ENCODE measurements around the gene SHBG. TPM values are rescaled to one million over a fixed set of nuclear protein-coding genes. Genes with fewer than 3 reads are reported as not detected.

Gene SHBG
- total RNA-seq (ENCODE audit: low replicate concordance) = 2.0 and 3.0 TPM in 2 replicates
- long read RNA-seq, partial matches to known transcripts = 0 of 5 reads
- long read RNA-seq, other reads (novel, unspliced or antisense) = 2 of 5 reads

- TF ChIP-seq CTCF (conservative IDR thresholded peaks at IDR 0.05) = no peak
- Mint-ChIP-seq H3K36me3 (peaks cover 4% of the 10 kb centered on the region), H3K27ac (peak within 1 kb of the TSS; percentile 82), H3K4me3 (peak within 1 kb of the TSS; percentile 6), H3K4me1 (ENCODE audit: unreplicated experiment) (peaks cover 5% of the 10 kb centered on the region), H3K27me3 (no peaks in the 10 kb centered on the region), H3K9me3 (no peaks in the 10 kb centered on the region)
- no peak for DNase-seq (ENCODE audit: extremely low spot score, unreplicated experiment)
Observed at GRCh38 chr17:7629939-7630571, at the start of gene SHBG. SHBG (plus strand) TSS chr17:7630135; CDS start chr17:7630173, 38 bp downstream.

GRCh38 chr17:7580604-7581575 lies 49.0 kb upstream of the SHBG start:
- peak overlapping the region; percentile 100 for H3K27ac Mint-ChIP-seq
- no peaks in the 10 kb centered on the region for H3K27me3 Mint-ChIP-seq
- peaks cover 64% of the 10 kb centered on the region for H3K4me1 Mint-ChIP-seq (ENCODE audit: unreplicated experiment)
- H3K4me3 Mint-ChIP-seq = peak overlapping the region; percentile 57
- H3K36me3 Mint-ChIP-seq = peaks cover 34% of the 10 kb centered on the region
- DNase-seq (ENCODE audit: extremely low spot score, unreplicated experiment) = no peak
- TF ChIP-seq CTCF (conservative IDR thresholded peaks at IDR 0.05) = no peak
- no peaks in the 10 kb centered on the region for H3K9me3 Mint-ChIP-seq

- no peak for TF ChIP-seq CTCF (conservative IDR thresholded peaks at IDR 0.05)
- Mint-ChIP-seq H3K27me3 (no peaks in the 10 kb centered on the region), H3K4me3 (peak overlapping the region; percentile 69), H3K9me3 (no peaks in the 10 kb centered on the region), H3K4me1 (ENCODE audit: unreplicated experiment) (peaks cover 59% of the 10 kb centered on the region), H3K36me3 (peaks cover 25% of the 10 kb centered on the region), H3K27ac (peak overlapping the region; percentile 100)
- no peak for DNase-seq (ENCODE audit: extremely low spot score, unreplicated experiment)
Observed at GRCh38 chr17:7582396-7583252, 47.3 kb upstream of the SHBG start.

- Mint-ChIP-seq H3K27ac (peak within 1 kb of the TSS; percentile 100), H3K36me3 (peaks cover 19% of the 10 kb centered on the region), H3K27me3 (no peaks in the 10 kb centered on the region), H3K4me1 (ENCODE audit: unreplicated experiment) (peaks cover 52% of the 10 kb centered on the region), H3K4me3 (peak within 1 kb of the TSS; percentile 99), H3K9me3 (no peaks in the 10 kb centered on the region)
- peak; percentile 10 for TF ChIP-seq CTCF (conservative IDR thresholded peaks at IDR 0.05)
- peak; percentile 98 for DNase-seq (ENCODE audit: extremely low spot score, unreplicated experiment)
Observed at GRCh38 chr17:7583253-7584109, 46.5 kb upstream of the SHBG start, which contains the start of gene MPDU1. MPDU1 (plus strand) TSS chr17:7583852; CDS start chr17:7583863, 11 bp downstream.
